Measurements from ENCODE around the gene ARHGEF28. TPM values are rescaled to one million over a fixed set of nuclear protein-coding genes. Genes with fewer than 3 reads are reported as not detected.

The ARHGEF28 gene
- total and polyA plus RNA-seq, 2 of the 13 experiments (the other 11 are each of a cell fraction or from before 2014, with no cell fraction given): 17.4 to 34.1 TPM

- no peak for TF ChIP-seq KAT2B (IDR thresholded peaks at IDR 0.05; ENCODE audit: borderline replicate concordance, low read depth, low read length)
- no peak for TF ChIP-seq ZNF891 (CRISPR knock-in tag; IDR thresholded peaks at IDR 0.05)
- no peak for TF ChIP-seq ZNF510 (CRISPR knock-in tag; IDR thresholded peaks at IDR 0.05; ENCODE audit: low read depth)
- no peak for TF ChIP-seq ZNF317 (CRISPR knock-in tag; IDR thresholded peaks at IDR 0.05)
- TF ChIP-seq HOMEZ (CRISPR knock-in tag; IDR thresholded peaks at IDR 0.05; ENCODE audit: low read depth): peak; percentile 85
- no peak for TF ChIP-seq ZNF343 (CRISPR knock-in tag; IDR thresholded peaks at IDR 0.05)
- no peak for TF ChIP-seq PLRG1 (conservative IDR thresholded peaks at IDR 0.05)
- no peak for TF ChIP-seq NAIF1 (CRISPR knock-in tag; IDR thresholded peaks at IDR 0.05; ENCODE audit: borderline replicate concordance)
- TF ChIP-seq E2F1 (CRISPR knock-in tag; IDR thresholded peaks at IDR 0.05): no peak
- TF ChIP-seq ONECUT2 (CRISPR knock-in tag; IDR thresholded peaks at IDR 0.05): no peak
- TF ChIP-seq MEIS1 (CRISPR knock-in tag; IDR thresholded peaks at IDR 0.05; ENCODE audit: borderline replicate concordance): no peak
- no peak for TF ChIP-seq PLSCR1 (CRISPR knock-in tag; IDR thresholded peaks at IDR 0.05; ENCODE audit: borderline replicate concordance)
- TF ChIP-seq NONO (IDR thresholded peaks at IDR 0.05): no peak
- TF ChIP-seq NONO (CRISPR knock-in tag; conservative IDR thresholded peaks at IDR 0.05): no peak; the same call in 1 of the 2 replicates
- TF ChIP-seq PRDM4 (CRISPR knock-in tag; IDR thresholded peaks at IDR 0.05; ENCODE audit: borderline replicate concordance): no peak
- no peak for TF ChIP-seq ZNF274 (CRISPR knock-in tag; IDR thresholded peaks at IDR 0.05)
- no peak for TF ChIP-seq FOXK2 (IDR thresholded peaks at IDR 0.05)
- no peak for TF ChIP-seq ZSCAN29 (CRISPR knock-in tag; conservative IDR thresholded peaks at IDR 0.05)
- no peak for TF ChIP-seq SOX6 (IDR thresholded peaks at IDR 0.05)
- TF ChIP-seq SOX6 (CRISPR knock-in tag; IDR thresholded peaks at IDR 0.05): peak; percentile 92
- TF ChIP-seq THAP11 (CRISPR knock-in tag; IDR thresholded peaks at IDR 0.05): no peak
- no peak for TF ChIP-seq ZNF691 (CRISPR knock-in tag; IDR thresholded peaks at IDR 0.05; ENCODE audit: borderline replicate concordance, low read depth)
- TF ChIP-seq ZBTB14 (CRISPR knock-in tag; IDR thresholded peaks at IDR 0.05): no peak
- no peak for TF ChIP-seq TGIF2 (CRISPR knock-in tag; IDR thresholded peaks at IDR 0.05)
These were observed 232.1 kb downstream of the ARHGEF28 start (continued) for GRCh38 chr5:73858054-73858453.
